GM19240 (cell line): ENCODE measurements around the gene NAGK.
A peak's percentile ranks its signal among the peaks of the same experiment; 100 is the strongest.
"Not testable (repeated sequence)": the region's sequence is repeated elsewhere in the genome, so short reads cannot be mapped to it uniquely, and the experiment has no call there.

Experiments
- DNase-seq: peaks from one replicate; pipeline ENCODE4 v3.0.0; 2011; ENCODE audit warnings: low spot score; ENCODE audit not compliant: insufficient read length

The NAGK gene

DNA sequence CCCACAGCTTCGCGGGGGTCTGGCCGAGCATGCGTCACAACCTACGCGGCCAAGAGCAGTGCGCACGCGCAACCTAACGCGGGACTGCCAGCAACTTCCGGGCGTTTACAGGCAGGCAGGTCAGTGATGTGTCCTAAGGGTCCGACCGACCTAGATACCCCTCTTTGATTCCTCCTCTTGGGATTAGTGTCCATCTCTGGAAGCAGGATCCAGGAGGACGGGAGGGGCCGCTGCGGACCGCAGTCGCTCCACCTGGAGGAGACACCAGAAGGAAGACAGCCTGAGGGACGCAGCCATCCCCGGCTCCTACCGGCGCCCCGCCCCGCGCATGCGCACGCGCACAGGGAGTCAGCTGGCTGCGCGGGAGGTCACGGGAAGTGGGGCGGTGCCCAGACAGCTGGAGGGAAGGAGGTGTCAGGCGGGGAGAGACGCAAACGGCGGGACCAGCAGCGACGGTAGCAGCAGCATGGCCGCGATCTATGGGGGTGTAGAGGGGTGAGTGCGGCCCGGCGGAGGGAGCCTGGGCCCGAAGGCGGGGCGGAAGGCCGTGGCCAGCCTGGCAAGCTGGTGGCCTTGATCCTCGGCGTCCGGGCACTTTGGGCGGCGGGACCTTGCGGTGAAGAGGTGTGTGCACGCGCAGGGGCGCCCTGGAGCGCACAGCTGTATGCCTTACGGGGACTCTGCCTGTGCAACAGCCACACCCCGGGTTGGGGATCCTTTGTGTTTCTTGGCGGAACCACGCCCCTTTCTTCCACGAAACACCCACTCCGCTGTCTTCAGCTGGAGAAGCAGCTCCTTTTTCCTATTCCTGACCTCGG lies at the start of gene NAGK:
Gene NAGK, plus strand, starts transcription at position 431 of the 818 bp plus-strand sequence. Its CDS starts 36 bp downstream, at position 467.
- DNase-seq, result peak; percentile 83

DNA sequence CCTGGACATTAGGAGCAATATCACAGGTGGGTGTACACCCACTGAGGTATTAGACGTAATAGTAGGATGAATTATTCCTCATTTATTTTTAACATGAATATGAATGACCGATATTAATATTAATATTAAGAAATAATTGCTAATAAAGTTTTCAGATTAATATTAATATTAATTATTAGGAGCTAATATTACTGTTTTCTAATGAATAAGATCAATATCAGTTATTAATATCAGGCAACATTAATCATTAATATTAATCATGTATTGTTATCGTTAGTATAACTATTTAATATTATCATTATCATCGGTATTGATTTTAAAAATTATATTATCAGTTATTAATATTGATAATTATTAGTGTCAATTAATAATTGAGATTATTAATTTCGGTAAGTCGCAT lies 48.5 kb upstream of the NAGK start:
- not testable (repeated sequence) for DNase-seq

DNA sequence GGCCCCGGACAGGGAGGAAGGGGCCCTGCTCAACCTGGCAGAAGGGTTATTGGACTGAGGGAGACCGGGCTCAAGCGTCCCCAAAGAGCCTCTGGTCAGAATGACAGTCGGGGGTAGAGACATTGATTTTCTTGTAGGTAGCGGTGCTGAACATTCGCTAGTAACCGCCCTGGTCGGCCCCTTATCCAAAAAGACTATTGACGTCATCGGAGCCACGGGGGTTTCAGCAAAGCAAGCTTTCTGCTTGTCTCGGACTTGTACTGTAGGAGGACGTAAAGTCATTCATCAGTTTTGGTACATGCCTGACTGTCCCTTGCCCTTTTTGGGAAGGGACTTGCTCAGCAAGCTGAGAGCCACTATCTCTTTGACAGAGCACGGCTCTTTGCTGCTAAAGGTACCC lies 47.1 kb upstream of the NAGK start:
- DNase-seq, result not testable (repeated sequence)

DNA sequence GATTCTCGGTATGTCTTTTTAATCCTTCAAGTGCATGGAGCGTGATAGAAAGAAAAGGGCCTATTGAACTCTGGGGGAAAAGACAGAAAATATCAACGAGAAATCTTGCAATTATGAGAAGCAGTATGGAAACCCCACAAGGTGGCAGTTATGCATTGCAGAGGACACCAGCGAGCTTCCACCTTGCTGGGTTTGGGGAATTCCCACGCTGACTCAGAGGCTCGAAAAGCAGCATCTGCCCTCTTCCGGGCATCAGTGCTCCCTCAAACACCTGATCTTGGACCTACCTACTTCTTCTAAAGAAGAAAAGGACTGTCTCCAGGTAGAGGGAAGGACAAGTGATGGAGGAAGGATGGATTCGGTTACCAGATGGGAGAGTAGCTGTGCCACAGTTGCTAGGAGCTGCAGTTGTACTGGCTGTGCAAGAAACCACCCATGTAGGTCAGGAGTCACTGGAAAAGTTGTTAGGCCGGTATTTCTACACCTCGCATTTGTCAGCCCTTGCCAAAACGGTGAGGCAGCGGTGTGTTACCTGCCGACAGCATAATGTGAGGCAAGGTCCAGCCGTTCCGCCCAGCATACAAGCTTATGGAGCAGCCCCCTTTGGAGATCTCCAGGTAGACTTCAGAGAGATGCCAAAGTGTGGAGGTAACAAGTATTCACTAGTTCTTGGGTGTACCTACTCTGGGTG lies 44.8 kb upstream of the NAGK start:
- not testable (repeated sequence) for DNase-seq

DNA sequence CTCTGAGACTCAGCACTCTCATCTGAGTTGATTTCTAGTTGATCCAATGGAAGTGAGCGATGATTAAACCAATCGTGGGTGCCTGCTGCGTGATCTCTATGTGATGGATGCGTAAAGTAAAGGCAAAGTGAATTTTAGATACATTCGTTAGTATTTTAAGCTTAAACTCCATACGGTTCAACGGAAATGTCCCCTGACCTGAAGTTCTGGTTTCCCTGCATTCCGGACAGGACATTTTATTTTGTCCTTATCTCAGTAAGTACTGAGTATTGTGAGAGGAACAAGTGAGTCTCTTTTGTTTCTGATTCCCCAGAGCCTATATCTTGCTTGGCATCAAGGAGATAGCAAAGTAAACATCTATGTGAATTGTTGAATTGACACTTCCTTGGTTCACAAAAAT lies 32.2 kb upstream of the NAGK start:
- not testable (repeated sequence) for DNase-seq

DNA sequence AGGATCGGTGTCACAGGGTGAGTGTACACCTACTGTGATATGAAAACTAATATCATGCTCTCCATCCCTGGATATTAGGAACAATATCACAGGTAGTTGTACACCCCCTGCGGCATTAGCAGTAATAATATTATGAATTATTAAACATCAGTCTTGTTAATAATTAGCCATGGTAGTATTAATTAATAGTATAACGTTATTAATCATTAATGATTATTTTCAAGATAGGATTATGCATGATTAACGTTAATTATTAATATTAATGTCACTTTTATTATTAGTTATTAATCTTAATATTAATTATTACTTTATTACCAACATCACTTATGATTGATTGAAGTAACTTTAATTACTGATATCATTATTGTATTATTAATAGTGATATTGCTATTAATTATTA lies 26.2 kb upstream of the NAGK start:
- no peak for DNase-seq

DNA sequence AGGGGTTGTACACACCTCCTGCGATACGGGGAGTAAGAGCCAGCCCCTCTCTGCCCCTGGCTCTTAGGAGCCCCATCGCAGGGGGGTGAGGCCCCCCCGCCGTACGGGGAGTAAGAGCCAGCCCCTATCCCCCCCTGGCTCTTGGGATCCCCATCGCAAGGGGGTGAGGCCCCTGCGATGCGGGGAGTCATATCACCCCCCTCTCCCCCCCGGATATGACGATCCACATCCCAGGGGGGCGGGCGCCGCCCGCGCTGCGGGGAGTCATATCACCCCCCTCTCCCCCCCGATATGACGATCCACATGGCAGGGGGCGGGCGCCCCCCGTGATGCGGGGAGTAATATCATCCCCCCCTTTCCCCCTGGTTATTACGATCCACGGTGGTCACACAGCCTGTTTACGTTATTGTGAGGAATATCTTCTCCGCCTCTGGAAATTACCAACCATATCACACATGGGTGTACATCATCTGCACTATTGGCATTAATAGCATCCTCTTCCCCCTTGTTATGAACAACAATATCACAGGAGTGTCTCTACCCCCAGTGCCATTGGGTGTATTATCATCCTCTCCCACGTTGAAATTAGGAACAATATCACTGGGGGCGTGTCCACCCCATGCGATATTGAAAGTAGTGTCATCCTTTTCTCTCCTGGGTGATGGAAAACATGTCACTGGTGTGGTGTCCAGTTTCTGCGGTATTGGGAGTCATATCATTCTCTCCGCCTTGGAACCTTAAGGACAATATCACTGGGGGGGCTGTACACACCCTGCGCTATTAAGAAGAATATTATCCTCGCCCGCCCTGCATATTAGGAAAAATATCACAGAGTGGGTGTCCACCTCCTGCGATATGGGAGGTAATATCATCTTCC lies 24.7 kb upstream of the NAGK start:
- DNase-seq, result no peak

DNA sequence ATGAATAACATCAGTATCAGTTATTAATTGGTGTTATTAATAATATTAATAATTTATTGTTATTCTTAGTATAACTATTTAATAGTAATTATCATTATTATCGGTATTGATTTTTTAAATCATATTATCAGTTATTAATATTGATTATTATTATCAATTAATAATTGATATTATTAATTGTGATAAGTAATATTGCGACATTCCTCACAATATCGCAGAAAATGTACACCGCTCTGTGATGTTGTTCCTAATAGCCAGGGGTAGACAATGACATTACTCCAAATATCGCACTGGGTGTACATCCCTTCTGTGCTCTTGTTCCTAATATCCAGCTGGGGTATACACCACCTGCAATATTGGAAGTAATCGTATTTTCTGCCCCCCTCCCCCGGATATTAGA lies 23.3 kb upstream of the NAGK start:
- no peak for DNase-seq

DNA sequence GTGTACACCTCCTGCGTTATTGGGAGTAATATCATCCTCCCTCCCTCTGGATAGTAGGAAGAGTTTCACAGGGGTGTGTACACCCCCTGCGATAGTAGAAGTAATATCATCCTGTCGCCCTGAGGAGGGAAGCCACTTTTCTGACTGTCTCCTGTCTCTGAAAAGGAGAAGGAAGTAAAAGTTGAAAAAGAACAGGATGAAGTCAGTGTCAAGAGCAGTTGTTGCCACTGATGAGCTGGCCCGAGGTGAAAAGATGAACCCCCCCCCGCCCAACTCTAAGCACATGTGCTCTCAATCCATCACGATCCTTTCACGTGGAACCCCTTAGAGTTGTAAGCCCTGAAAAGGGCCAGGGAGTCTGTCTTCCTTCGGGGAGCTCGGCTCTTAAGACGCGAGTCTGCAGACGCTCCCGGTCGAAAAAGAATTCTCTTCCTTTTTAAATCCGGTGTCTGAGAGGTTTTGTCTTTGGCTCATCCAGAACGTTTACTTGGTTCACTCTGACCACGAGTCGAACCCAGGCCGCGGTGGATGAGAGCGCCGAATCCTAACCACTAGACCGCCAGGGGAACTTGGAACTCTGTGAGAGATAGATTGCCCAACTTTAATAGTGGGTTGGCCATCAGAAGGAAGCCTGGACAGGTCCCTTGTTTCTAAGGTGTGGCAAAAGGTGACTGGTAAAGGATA lies 22.4 kb upstream of the NAGK start:
- no peak for DNase-seq

DNA sequence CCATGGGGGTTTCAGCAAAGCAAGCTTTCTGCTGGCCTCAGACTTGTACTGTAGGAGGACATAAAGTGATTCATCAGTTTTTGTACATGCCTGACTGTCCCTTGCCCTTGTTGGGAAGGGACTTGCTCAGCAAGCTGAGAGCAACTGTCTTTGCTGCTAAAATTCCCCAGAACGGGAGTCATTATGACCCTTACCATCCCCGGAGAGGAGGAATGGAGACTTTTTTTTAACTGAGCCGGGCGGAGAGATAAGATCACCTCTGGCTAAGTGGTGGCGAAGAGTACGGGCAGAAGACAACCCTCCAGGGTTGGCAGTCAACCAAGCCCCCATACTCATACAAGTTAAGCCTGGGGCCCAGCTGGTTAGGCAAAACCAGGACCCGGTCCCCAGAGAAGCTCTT lies 20.4 kb upstream of the NAGK start:
- no peak for DNase-seq

DNA sequence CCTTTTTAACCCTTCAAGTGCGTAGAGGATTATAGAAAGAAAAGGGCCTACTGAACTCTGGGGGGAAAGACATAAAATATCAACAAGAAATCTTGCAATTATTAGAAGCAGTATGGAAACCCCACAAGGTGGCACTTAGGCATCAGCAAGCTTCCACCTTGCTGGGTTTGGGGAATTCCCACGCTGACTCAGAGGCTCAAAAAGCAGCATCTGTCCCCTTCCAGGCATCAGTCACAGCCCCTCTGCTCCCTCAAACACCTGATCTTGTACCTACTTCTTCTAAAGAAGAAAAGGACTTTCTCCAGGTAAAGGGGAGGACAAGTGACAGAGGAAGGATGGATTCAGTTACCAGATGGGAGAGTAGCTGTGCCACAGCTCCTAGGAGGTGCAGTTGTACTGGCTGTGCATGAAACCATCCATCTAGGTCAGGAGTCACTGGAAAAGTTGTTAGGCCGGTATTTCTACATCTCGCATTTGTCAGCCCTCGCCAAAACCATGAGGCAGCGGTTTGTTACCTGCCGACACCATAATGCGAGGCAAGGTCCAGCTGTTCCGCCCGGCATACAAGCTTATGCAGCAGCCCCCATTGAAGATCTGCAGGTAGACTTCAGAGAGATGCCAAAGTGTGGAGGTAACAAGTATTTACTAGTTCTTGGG lies 18.6 kb upstream of the NAGK start:
- peak; percentile 38 for DNase-seq

DNA sequence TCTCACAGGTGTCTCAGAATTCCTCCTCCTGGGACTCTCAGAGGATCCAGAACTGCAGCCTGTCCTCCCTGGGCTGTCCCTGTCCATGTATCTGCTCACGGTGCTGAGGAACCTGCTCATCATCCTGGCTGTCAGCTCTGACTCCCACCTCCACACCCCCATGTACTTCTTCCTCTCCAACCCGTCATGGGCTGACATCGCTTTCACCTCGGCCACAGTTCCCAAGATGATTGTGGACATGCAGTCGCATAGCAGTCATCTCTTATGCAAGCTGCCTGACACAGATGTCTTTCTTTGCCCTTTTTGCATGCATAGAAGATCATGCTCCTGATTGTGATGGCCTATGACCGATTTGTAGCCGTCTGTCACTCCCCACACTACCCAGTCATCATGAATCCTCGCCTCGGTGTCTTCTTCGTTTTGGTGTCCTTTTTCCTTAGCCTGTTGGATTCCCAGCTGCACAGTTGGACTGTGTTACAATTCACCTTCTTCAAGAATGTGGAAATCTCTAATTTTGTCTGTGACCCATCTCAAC lies 13.2 kb upstream of the NAGK start:
- DNase-seq, result not testable (repeated sequence)

DNA sequence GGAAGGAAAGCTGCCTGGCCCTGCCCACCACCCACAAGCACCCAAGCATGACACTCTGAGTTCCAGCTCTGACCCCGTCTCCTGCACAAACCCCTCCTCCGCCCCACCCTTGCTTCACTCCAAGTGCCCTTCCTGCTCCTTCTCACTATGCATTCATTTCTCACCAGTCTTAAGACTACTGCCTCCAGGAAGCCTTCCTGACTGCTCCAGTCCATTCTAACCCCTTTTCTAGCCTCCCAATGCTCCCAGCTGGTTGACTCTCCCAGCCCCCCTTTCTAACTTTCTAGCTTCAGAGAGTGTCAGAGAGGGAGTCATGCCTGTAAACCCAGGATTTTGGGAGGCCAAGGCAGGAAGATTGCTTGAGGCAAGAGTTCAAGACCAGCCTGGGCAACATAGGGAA lies 8.2 kb upstream of the NAGK start:
- no peak for DNase-seq

DNA sequence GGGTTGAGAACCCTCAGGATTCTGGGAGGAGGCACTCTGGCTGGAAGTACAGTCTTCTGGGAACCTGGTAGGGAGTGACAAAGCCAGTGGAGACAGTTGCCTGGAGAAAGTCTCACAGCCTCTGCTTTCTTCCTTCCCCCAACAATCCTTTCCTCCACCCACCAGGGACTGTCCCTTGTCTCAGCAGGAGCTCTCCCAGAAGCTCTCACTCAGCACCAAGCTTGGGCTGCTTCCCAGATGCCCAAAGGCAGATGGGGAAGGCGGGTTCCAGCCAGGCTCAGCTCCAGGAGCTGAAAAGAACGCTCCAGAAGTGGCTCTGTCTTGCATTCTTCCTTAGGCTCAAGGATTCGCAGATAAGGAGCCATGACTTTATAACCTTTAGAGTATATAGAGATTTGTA lies 7.6 kb upstream of the NAGK start:
- DNase-seq, result no peak

DNA sequence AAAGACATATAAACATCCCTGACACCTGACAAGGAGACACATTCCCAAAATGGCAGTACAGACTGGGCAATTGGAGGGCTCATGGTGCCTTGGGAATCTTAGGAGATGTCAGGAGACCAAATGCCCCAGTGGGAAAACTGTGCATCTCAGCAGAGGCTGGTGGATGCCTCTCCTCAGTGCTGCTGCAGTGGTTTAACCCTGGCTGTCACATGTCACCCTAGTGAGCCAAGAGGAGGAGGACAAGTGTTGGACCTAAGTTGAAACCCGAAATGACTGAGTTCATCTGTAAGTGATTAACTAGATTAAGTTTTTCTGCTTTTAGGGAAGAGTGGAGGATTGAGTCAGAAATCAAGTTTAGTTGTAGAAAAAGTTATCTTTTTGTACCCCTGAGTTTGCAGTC lies 5.2 kb upstream of the NAGK start:
- no peak for DNase-seq

DNA sequence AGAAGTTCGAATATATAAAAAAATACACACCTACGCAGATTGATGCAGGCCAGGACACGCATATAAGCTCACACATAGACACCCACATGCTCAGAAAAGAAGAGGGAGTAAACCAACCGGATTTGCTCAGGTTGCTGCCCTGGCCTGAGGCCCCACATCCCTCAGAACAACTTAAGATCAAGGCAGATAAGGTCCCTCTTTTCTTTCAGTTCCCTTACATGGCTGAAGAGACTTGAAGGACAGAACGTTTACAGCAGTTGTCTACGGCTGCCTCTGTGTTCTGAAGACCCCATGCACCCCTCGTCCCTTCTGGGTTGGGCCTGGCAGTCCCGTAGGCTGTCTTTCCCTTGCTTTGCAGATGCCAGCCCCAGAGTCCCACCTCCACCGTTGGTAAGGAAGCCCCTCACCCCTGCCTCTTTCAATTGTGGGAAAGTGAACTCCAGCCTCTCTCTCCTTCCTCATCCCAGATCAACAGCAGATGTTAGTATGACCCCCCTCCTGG lies 4.3 kb upstream of the NAGK start:
- no peak for DNase-seq

DNA sequence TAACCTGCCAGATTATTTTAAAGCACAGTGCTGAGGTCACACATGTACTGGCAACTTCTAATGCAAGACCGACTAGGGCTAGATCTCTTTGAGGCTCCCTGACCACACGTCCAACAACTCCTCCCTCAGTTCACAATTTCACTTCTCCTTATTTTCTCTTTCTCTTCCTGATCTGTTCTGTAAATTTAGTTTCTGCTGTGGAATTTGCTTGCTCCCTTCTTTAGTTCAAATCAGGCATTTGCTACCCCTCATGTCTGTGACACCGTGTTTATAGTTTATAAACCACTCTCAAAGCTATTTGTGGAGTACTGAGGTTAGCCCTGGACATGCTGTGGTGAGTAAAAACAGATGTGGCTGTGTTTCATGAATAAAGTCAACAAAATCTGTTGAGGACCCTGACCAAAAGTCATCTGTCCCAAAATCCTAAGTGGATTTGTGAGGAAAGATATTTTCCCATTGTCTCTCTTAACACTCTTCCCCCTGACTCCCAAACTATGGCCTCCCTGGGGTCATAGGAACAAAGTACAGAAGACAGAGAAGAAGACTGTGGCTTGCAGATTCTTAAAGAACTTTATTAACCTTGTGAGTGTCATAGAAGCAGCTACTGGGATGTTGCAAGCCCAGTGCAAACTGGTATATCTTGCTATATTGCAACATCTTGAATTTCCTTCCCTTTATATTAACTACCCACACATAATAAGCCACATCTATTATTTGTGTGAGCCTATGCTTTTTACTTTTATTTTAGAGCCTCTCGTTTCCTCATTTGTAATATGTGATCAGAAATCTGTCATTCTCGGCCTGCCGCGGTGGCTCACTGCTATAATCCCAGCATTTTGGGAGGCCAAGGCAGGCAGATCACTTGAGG lies 3.5 kb upstream of the NAGK start:
- DNase-seq, result no peak

DNA sequence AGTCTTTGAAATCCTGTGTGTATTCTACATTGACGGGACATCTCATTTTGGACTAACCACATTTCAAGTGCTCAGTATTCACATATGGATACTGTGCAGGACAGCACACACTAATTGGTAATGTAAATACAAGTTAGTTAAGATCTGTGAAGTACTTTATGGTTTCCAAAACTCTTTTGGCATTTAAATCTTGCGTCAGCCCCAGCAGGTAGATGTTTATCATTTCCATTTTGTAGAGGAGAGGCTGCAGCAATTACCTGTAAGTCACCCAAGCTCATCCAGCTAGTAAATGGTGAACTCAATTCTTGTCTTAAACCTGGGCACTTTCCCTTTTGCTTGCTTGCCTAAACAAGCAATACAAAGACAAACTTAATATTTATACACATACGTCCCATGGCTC lies 1.6 kb upstream of the NAGK start:
- DNase-seq, result no peak

DNA sequence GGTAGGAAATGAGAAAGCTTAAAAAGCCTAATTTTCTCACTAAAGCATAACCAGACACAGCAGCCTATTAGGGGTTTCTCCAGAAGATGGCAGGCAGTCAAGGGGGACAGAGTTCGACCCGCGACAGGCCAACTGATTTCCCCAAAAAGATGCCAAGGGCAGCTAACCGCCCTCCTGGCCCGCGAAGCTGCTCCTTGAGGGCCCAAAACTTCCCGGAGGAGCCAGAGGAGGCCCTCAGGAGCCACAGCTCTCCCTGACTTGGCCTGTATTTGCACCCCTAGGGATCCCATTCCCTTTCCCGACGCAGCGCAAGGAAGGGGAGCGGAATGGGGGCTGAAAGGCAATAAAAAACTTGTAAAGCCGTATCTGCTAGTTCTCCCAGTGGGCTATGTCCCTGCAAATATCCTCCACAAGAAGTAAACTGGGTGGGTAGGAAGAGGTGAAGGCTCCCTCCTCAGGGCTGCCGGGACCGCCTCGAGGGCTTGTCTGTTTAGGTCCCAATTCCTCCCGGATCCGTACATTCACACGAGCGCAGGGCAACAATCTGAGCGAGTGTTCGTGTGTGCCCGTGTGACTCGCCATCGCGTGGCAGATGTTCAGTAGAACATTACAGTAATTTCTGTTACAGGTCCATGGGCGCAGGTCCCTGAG lies 756 bp upstream of the NAGK start:
- DNase-seq, result no peak
